H1 (cell line): Measurements from ENCODE around the gene PIAS4. TPM values are rescaled to one million over a fixed set of nuclear protein-coding genes. Genes with fewer than 3 reads are reported as not detected.

Source experiments
- CHD7 ChIP-seq: fragments of 300-600 bp; sonication (generic); IDR thresholded peaks from 2 replicates; pipeline ENCODE4 v1.7.1; 2012; ENCODE audit warnings: low read length, moderate library complexity, mild to moderate bottlenecking, inconsistent platforms; ENCODE audit not compliant: insufficient replicate concordance
- E2F6 ChIP-seq: IDR thresholded peaks from 2 replicates; pipeline ENCODE4 v1.6.1; 2012; ENCODE audit warnings: inconsistent platforms
- GTF2F1 ChIP-seq: IDR thresholded peaks from 2 replicates; pipeline ENCODE4 v1.6.1; 2012; ENCODE audit warnings: low read depth, low read length, improper control_type of control experiment, borderline replicate concordance
- KDM5A ChIP-seq: fragments of 200-600 bp; IDR thresholded peaks from 2 replicates; pipeline ENCODE4 v1.7.1; 2012; ENCODE audit warnings: mild to moderate bottlenecking, low read length, inconsistent platforms, mixed read lengths
- polyA plus RNA-seq, 7 experiments: library from polyadenylated mRNA; depleted of rRNA in 3 of 7; stranded (reverse) in 5 of 7; unstranded in 2 of 7; fragments of >200 nt in 5 of 7; fragments of 200-250 nt in 2 of 7; gene quantifications; 1 replicate in 5 of 7; 2 replicates in 1 of 7; 4 replicates in 1 of 7; pipeline versions ENCODE4 v1.2.1 to v1.2.3, GENCODE V29; 2011 to 2013; ENCODE audit warnings: missing spikeins in 2 of 7, mixed read lengths in 2 of 7
- total RNA-seq: library from RNA; stranded (reverse); fragmentation: NEBNext Ultra II Directional; extraction: Animal tissue kit (Norgen Biotek cat#: 25700); gene quantifications from 2 replicates; pipeline ENCODE4 v1.2.1, GENCODE V29; 2021

Gene PIAS4
- total and polyA plus RNA-seq, 2 of the 8 experiments (the other 6 are each of a cell fraction or from before 2014, with no cell fraction given): 30.2 to 51.4 TPM

GRCh38 chr19:4018775-4019504, 11.4 kb downstream of the PIAS4 start (continued):
- no peak for TF ChIP-seq CHD7
- TF ChIP-seq GTF2F1: no peak
- TF ChIP-seq E2F6: no peak
- TF ChIP-seq KDM5A: no peak
